Measurements from ENCODE around the gene FCHSD2.

DNA sequence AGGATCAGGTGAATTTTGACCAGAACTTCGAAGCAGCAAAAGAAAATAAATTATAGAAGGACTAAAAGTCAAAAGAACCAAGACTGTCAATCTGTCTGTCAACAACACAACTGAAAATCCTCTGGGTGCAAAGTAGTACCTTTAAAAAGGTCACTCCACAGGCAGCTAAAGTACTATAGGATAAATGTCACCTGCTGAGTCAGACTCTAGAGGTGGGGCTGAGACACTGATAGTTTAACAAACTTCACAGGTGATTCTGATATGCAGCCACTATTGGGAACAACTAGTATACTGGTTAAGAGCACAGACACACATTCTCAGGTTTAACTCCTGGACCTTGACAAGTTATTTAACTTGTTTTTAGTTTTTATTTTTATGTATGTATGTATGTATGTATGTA, 107.3 kb downstream of the FCHSD2 start:
- TF ChIP-seq FOXA1 (IDR thresholded peaks at IDR 0.05) (no peak), FOXK2 (IDR thresholded peaks at IDR 0.05) (no peak), NFRKB (IDR thresholded peaks at IDR 0.05) (no peak), HDGF (IDR thresholded peaks at IDR 0.05; ENCODE audit: borderline replicate concordance) (no peak), SP1 (IDR thresholded peaks at IDR 0.05) (no peak), ELF4 (IDR thresholded peaks at IDR 0.05) (no peak), BHLHE40 (IDR thresholded peaks at IDR 0.05; ENCODE audit: borderline replicate concordance) (no peak), LEF1 (IDR thresholded peaks at IDR 0.05; ENCODE audit: borderline replicate concordance) (no peak), SUZ12 (IDR thresholded peaks at IDR 0.05) (no peak), ARNT (IDR thresholded peaks at IDR 0.05) (no peak), ZNF384 (IDR thresholded peaks at IDR 0.05) (no peak)
- TF ChIP-seq, protein P1, sequence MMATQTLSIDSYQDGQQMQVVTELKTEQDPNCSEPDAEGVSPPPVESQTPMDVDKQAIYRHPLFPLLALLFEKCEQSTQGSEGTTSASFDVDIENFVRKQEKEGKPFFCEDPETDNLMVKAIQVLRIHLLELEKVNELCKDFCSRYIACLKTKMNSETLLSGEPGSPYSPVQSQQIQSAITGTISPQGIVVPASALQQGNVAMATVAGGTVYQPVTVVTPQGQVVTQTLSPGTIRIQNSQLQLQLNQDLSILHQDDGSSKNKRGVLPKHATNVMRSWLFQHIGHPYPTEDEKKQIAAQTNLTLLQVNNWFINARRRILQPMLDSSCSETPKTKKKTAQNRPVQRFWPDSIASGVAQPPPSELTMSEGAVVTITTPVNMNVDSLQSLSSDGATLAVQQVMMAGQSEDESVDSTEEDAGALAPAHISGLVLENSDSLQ (IDR thresholded peaks at IDR 0.05) = no peak
